NCI-H1436 (cell line): ENCODE measurements around the gene IL25.
A peak's percentile ranks its signal among the peaks of the same experiment; 100 is the strongest.
"Not testable (repeated sequence)": the region's sequence is repeated elsewhere in the genome, so short reads cannot be mapped to it uniquely, and the experiment has no call there.

ENCODE experiments used
- DNase-seq: peaks from one replicate; lab custom pipeline; 2025; lab: John Stamatoyannopoulos, UW

Gene IL25

GRCh38 chr14:23388996-23389395, 16.4 kb downstream of the IL25 start:
- DNase-seq = no peak

- no peak for DNase-seq
Observed at GRCh38 chr14:23389396-23389795, 16.8 kb downstream of the IL25 start.

GRCh38 chr14:23389871-23390270, 17.3 kb downstream of the IL25 start:
- not testable (repeated sequence) for DNase-seq

DNA sequence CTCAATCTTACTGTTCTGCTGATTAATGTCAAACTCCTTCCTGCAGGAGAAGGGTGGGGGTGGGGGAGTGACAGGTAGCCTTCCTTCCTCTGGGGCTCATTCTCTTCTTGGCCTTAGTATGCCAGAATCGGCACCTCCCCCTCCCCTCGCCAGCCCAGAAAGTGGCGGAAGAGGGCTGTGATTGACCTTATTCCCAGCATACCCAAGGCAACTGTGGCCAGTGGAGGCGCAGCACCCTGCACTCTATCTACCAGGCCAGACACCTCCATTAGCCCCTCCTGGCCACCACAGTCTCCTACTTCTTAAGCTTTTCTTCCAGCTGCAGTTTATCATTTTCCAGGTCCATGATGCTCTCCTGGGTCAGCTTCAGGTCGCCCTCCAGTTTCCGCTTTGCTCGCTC, 20.0 kb downstream of the IL25 start:
- no peak for DNase-seq

DNA sequence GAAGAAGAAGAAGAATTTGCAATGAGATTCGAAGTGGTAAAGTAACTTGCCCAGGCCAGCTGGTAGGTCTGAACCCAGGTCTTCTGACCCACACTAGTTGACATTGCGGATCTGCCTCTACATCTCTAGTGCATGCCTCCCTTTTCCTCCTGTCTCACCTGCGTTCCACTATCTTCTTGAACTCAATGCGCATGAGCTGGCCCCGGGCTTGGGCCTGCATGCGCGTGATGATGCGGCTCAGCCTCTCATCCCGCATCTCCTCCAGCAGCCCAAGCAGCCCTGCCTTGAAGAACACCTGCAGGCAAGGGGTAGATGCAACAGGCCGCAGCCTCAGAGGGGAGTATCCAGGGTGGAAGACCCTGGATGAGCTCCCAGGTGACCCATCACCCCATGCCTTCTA, 23.5 kb downstream of the IL25 start:
- no peak for DNase-seq

- DNase-seq = no peak
Observed at GRCh38 chr14:23396781-23397407, 24.3 kb downstream of the IL25 start.

- no peak for DNase-seq
Observed at GRCh38 chr14:23398348-23398747, 25.7 kb downstream of the IL25 start.

- no peak for DNase-seq
Observed at GRCh38 chr14:23399136-23399535, 26.5 kb downstream of the IL25 start.

DNA sequence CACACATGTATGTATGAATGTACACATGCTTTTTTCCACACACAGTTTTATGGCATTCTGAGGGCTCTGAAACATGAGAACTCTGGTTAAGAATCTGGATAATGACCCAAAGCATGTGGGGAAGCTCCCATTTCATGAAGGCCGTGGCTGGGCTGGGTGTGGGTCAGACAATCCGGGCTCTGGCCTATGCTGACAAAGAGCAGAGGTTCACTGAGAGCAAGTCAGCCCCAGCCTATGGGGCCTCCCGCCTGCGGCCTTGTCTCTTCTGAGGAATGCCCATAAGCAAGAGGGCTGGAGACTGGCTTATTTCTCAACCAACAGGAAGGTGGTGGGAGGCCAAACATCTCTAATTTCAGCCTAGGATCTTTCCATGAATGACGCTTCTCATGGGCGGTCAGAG, 27.0 kb downstream of the IL25 start:
- no peak for DNase-seq

GRCh38 chr14:23400496-23401149, 28.0 kb downstream of the IL25 start:
- DNase-seq = not testable (repeated sequence)

DNA sequence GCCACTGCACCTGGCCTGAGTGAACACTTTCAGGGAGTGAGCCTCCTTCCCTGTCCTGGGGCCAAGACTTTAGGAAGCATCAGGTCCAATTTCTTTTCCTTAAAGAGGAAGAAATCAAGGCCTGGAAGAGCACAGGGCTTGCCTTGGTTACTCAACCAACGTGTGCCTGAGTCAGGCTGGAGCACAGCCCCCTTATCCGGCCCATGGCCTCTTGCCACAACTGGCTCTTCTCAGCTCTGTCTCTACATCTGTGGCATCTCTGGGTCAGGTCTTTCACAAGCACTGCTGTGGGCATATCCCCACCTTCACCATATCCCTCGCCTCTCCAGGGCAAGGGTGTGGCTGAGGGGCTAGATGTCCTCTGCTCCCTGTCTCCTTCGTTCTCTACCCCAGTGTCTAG, 28.7 kb downstream of the IL25 start:
- no peak for DNase-seq

GRCh38 chr14:23402296-23403138, 29.9 kb downstream of the IL25 start:
- DNase-seq = no peak

GRCh38 chr14:23403139-23403438, 30.5 kb downstream of the IL25 start:
- DNase-seq = no peak

- DNase-seq = no peak
Observed at GRCh38 chr14:23403908-23404307, 31.3 kb downstream of the IL25 start.

DNA sequence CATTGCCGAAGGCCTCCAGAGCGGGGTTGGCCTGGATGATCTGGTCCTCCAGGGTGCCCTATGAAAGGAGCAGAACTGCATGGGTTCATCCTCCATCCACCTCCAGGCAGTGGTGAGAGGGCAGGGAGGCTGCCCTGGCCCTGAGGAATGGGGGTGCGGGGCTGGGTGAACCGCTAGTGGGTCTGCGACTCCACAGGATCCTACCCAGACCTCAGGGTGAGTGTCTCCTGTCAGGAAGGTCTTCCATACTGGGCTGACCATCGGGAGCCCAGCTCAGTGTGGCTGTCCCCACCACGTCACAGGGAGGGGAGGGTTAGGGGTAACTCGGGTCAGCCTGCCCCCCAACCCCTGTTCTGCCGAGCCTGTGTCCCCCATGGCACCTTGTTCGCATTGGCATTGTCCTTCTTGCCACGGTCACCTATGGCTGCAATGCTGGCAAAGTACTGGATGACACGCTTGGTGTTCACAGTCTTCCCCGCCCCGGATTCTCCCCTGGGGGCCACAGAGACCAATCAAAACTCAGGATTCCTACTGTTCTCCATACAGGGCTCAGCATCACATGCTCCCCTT, 31.8 kb downstream of the IL25 start:
- no peak for DNase-seq

GRCh38 chr14:23405096-23405495, 32.5 kb downstream of the IL25 start:
- DNase-seq = no peak

DNA sequence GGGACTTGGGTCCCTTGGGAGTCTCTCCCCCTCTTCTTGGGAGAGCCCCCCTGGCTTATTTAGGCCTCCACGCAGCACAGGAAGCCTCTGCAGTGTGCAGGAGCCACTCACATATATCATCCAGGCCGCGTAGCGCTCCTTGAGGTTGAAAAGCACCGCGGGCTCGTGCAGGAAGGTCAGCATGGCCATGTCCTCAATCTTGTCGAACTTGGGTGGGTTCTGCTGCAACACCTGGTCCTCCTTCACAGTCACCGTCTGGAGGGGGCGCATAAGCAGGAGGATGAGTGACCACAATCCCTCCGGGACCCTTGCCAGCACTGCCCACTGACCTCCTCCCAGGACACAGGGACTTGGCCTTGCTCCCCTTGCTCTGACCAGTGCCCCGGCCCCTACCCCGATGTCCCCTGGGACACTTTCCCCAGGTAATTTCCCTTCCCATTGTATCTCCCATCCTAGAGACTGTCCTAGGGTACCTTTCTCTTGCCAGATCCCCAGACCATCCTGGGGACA, 33.0 kb downstream of the IL25 start:
- DNase-seq = no peak

DNA sequence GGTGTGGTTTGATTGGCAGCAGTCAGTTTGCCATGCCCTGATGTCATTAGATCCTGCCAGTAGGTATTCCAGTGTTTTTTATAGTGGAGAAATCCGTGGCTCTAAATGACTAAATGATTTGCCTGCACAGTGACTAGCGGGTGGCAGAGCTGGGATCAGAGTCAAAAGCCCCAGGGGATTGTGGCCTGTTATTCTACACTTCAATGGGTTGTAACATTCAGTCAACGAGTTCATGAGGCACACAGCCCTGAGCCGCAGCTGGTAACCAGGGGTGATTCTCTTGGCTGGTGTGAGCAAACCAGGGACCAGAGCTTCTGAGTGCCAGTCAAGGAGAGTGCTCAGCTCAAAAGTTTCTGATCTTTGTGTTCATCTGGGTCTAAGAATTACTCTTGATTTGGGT, 33.6 kb downstream of the IL25 start:
- DNase-seq = peak; percentile 20

GRCh38 chr14:23406725-23407355, 34.2 kb downstream of the IL25 start:
- DNase-seq = no peak

DNA sequence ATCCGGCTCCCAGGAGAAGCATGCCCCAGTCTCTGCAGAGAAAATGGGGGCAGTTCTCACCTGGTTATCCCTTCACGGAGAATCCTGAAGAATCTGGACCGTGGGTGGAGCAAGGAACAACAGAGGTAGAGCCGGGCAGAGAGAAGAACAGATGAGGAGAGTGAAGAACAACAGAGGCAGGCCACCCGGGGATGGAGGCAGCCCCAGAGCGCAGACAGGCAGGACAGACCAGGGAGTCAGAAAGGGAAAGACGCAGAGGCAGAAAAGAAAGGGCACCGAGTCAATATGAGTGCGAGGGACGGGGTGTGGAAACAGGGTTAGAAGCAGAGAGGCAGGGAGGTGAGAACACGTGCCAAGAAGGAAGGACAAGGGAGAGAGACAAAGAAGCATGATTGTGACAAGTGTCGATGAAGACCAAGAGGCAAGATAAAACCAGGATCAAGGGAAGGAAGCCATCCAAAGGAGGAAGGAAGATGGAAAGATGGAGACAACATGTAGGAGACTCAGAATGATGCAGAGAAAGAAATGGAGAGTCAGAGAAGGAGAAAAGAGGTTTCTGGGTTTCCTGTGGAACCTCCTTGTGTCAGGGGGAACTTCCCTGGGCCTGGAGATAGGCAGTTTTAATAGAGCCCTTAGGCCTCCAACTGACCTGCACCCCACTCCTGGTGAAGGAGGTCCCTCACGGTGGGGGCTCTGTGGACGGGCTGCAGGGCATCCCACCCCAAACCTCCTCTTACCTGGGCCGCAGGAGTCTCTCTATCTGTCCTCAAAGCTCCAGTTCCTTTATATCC, 35.1 kb downstream of the IL25 start, which contains the start of gene MYH6:
Gene MYH6, minus strand, starts transcription at position 758 of the 791 bp plus-strand sequence. CDS start 1,050 bp downstream, outside the sequence.
- DNase-seq = no peak

DNA sequence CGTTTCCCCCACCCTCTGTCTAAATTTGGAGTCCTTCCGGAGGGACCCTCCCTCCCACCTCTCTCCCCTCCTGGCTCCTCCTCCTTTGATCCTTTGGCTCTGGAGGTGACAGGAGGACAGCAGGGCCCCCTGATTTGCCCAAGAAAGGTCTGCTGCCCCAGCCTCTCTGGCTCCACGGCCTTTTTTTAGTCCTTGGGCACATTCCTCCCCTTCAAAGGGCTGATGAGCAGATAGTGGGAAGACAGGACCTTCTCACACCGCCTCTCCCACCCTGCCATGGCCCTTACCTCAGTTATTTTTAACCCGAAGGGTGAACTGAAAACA, 35.7 kb downstream of the IL25 start:
- DNase-seq = no peak
